Natural killer cell treated with Interleukin-12 subunit alpha and Interleukin-12 subunit beta and Interleukin-15 and Interleukin-18, amount 100 ng/mL, for 72 hours (primary cell): Measurements from ENCODE around the gene CEMIP. TPM values are rescaled to one million over a fixed set of nuclear protein-coding genes. Genes with fewer than 3 reads are reported as not detected.

Source experiments
- ATAC-seq, 2 donors: fragments of 150-1000 bp; cut with Tn5 transposase in 1 of 2; sonication (Bioruptor Pico), chemical (Tn5 transposase) in 1 of 2; 2 replicates each; pipeline ENCODE4 v1.10.0; 2021
- DNase-seq: peaks from one replicate; pipeline ENCODE4 v3.0.0; 2022; ENCODE audit warnings: low spot score
- H3K27ac Mint-ChIP-seq, 2 donors: 1 replicate in 1 of 2; 2 replicates in 1 of 2; pipeline ENCODE4 v1.8.0; 2022; ENCODE audit warnings: mixed read lengths in 2 of 2, mild to moderate bottlenecking in 1 of 2, moderate library complexity in 1 of 2
- H3K27me3 Mint-ChIP-seq, 2 donors: 1 replicate in 1 of 2; 2 replicates in 1 of 2; pipeline ENCODE4 v1.8.0; 2022; ENCODE audit warnings: mixed read lengths in 2 of 2
- H3K36me3 Mint-ChIP-seq: one replicate; pipeline ENCODE4 v1.8.0; 2022; ENCODE audit warnings: mixed read lengths
- H3K4me1 Mint-ChIP-seq, 2 donors: 1 replicate in 1 of 2; 2 replicates in 1 of 2; pipeline ENCODE4 v1.8.0; 2022; ENCODE audit warnings: low read depth in 2 of 2, mixed read lengths in 2 of 2, mild to moderate bottlenecking in 1 of 2
- H3K4me3 Mint-ChIP-seq: one replicate; pipeline ENCODE4 v1.8.0; 2022; ENCODE audit warnings: mixed read lengths
- H3K9me3 Mint-ChIP-seq: 2 replicates; pipeline ENCODE4 v1.8.0; 2022; ENCODE audit warnings: mixed read lengths
- total RNA-seq, 2 donors: library from RNA; stranded (reverse); gene quantifications; one replicate each; pipeline ENCODE4 v1.2.3, GENCODE V29; 2022

The CEMIP gene
- under 1 TPM; 0.19 to 0.50 TPM for total RNA-seq

- H3K4me1 Mint-ChIP-seq: no peaks in the 10 kb centered on the region
- peak; percentile 77 to 81 for ATAC-seq
Observed at GRCh38 chr15:80778964-80779657, at the start of gene CEMIP. CEMIP (plus strand) TSS chr15:80779370; CDS start chr15:80873880, 94,510 bp downstream.

DNA sequence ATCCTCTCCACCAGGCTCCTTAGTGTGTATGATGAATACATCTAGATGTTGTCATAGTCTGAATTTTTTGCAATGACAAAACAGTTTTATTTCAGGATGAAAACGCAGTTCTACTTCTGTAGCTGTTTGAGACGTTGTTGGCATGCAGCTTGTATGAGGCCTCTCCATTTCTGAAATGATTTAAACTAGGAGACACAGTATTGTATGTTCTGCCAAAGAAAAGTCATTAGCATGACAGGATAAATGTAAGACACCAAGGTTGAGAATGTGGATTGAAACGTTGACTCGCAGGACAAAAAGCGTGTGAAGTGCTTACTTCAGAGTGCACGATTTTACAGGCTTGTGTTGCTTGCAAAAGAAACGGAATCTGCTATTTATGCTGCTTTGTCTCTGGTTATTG is 48.8 kb upstream of the CEMIP start:
- no peaks in the 10 kb centered on the region for H3K4me1 Mint-ChIP-seq
- ATAC-seq: no peak
- no peaks in the 10 kb centered on the region for H3K27me3 Mint-ChIP-seq
- H3K36me3 Mint-ChIP-seq: no peaks in the 10 kb centered on the region
- no peak overlapping the region for H3K27ac Mint-ChIP-seq
- DNase-seq: no peak
- H3K9me3 Mint-ChIP-seq: no peaks in the 10 kb centered on the region
- H3K4me3 Mint-ChIP-seq: no peak overlapping the region

More at GRCh38 chr15:80778964-80779657, at the start of gene CEMIP:
- Mint-ChIP-seq H3K27ac (no peak within 1 kb of the TSS), H3K36me3 (no peaks in the 10 kb centered on the region), H3K4me3 (peak within 1 kb of the TSS; percentile 39), H3K27me3 (peaks cover 27 to 41% of the 10 kb centered on the region in 2 donors), H3K9me3 (no peaks in the 10 kb centered on the region)
- DNase-seq: no peak

GRCh38 chr15:80730926-80731325 is 48.2 kb upstream of the CEMIP start:
- Mint-ChIP-seq H3K9me3 (no peaks in the 10 kb centered on the region), H3K4me3 (no peak overlapping the region), H3K27ac (no peak overlapping the region), H3K27me3 (no peaks in the 10 kb centered on the region), H3K36me3 (no peaks in the 10 kb centered on the region), H3K4me1 (no peaks in the 10 kb centered on the region)
- no peak for DNase-seq
- no peak for ATAC-seq

DNA sequence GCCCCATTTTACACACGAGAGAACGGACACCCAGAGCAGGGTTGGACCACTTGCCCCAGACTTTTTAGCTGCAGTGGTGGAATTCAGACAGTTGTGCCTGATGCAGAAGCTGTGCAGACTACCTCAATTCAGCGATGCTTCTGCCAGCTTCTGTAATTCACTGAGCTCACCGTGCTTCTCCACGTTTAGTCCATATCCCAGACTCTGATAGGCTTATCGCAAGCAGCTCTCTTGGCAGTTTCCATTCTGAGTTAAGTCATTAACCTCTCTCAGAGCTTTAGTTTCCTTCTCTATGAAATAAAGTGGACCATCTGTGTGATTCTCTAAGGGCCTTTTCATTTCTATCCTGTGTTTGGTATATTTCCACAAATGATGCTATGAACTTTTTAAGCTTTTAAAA is 47.0 kb upstream of the CEMIP start:
- no peak for ATAC-seq
- H3K4me1 Mint-ChIP-seq: no peaks in the 10 kb centered on the region
- H3K36me3 Mint-ChIP-seq: no peaks in the 10 kb centered on the region
- no peak for DNase-seq
- H3K9me3 Mint-ChIP-seq: no peaks in the 10 kb centered on the region
- H3K27me3 Mint-ChIP-seq: no peaks in the 10 kb centered on the region
- H3K4me3 Mint-ChIP-seq: no peak overlapping the region
- no peak overlapping the region for H3K27ac Mint-ChIP-seq

DNA sequence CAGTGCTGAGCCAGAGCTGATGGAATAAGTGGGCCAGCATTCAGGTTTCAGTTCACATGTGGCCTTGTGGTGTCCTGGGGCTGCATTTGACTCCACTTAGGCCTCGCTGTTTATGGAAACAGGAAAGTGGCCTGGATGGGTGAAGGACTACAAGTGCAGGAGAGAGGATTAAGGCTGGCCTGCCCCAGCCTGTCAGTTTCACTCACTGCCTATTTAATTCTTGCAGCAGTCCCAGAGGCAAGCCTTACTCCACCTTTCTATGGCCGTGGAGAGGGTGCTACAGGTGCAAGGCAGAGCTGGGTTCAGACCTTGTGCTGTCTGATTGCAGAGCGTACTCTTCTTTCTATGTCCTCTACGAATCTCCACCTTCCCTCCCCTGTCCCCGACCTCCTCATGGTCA is 46.4 kb upstream of the CEMIP start:
- no peaks in the 10 kb centered on the region for H3K36me3 Mint-ChIP-seq
- H3K27me3 Mint-ChIP-seq: no peaks in the 10 kb centered on the region
- H3K4me3 Mint-ChIP-seq: no peak overlapping the region
- H3K9me3 Mint-ChIP-seq: no peaks in the 10 kb centered on the region
- ATAC-seq: no peak
- DNase-seq: no peak
- H3K27ac Mint-ChIP-seq: no peak overlapping the region
- no peaks in the 10 kb centered on the region for H3K4me1 Mint-ChIP-seq

DNA sequence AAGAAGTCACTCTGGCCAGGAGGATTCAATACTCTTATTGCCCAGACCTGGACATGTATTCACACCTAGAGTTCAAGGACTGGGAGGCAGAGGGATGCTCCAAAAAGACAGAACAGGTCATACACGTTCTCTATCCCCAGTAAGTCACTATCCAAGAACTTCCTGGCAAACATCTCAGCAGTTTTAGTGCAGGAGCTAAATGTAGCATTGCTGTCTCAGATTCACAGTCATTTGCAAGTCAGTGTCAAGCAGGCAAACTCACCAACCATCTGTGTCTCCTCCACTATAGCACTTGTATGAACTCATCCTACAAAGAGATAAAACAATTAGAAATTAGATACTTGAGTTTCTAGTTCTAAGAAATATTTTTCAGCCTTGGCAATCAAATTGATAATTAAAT is 45.7 kb upstream of the CEMIP start:
- DNase-seq (no peak), ATAC-seq (no peak)
- Mint-ChIP-seq H3K27me3 (no peaks in the 10 kb centered on the region), H3K4me1 (no peaks in the 10 kb centered on the region), H3K36me3 (no peaks in the 10 kb centered on the region), H3K27ac (no peak overlapping the region), H3K9me3 (no peaks in the 10 kb centered on the region), H3K4me3 (no peak overlapping the region)

- Mint-ChIP-seq H3K4me3 (no peak overlapping the region), H3K36me3 (no peaks in the 10 kb centered on the region), H3K9me3 (no peaks in the 10 kb centered on the region), H3K27ac (no peak overlapping the region), H3K27me3 (no peaks in the 10 kb centered on the region), H3K4me1 (no peaks in the 10 kb centered on the region)
- DNase-seq (no peak), ATAC-seq (no peak)
Observed at GRCh38 chr15:80735344-80735743, 43.8 kb upstream of the CEMIP start.

DNA sequence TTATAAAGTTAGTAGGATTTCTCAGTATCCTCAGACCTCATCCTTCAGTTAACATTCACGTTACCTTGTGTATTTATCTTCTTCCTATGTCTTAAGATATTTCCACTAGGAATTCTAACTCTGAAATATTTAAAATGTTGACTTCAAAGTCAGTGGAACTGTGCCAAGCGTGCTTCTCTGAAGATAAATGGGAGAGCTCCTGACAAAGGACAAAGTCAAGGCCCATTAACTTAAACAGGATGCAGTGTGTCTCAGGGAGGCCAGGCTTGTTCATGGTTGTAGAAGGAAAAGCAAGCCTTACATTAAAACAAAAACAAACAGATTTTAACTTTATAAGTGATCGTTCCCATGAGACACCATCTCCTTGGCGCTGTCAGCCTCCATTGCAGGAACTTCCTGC is 42.6 kb upstream of the CEMIP start:
- Mint-ChIP-seq H3K4me3 (no peak overlapping the region), H3K27ac (no peak overlapping the region), H3K9me3 (no peaks in the 10 kb centered on the region), H3K36me3 (no peaks in the 10 kb centered on the region), H3K4me1 (no peaks in the 10 kb centered on the region), H3K27me3 (no peaks in the 10 kb centered on the region)
- ATAC-seq: no peak
- DNase-seq: no peak

- Mint-ChIP-seq H3K9me3 (no peaks in the 10 kb centered on the region), H3K27ac (no peak overlapping the region), H3K36me3 (no peaks in the 10 kb centered on the region), H3K27me3 (no peaks in the 10 kb centered on the region), H3K4me1 (no peaks in the 10 kb centered on the region), H3K4me3 (no peak overlapping the region)
- ATAC-seq (no peak), DNase-seq (no peak)
Observed at GRCh38 chr15:80739919-80740318, 39.3 kb upstream of the CEMIP start.

GRCh38 chr15:80742081-80742480 is 37.1 kb upstream of the CEMIP start:
- Mint-ChIP-seq H3K9me3 (peaks cover 5% of the 10 kb centered on the region), H3K27ac (no peak overlapping the region), H3K4me1 (no peaks in the 10 kb centered on the region), H3K27me3 (no peaks in the 10 kb centered on the region), H3K36me3 (peaks cover 6% of the 10 kb centered on the region), H3K4me3 (no peak overlapping the region)
- ATAC-seq: no peak
- no peak for DNase-seq

GRCh38 chr15:80743189-80743833 is 35.9 kb upstream of the CEMIP start:
- no peaks in the 10 kb centered on the region for H3K27me3 Mint-ChIP-seq
- peaks cover 6% of the 10 kb centered on the region for H3K36me3 Mint-ChIP-seq
- DNase-seq (no peak), ATAC-seq (no peak)
- H3K9me3 Mint-ChIP-seq: peaks cover 5% of the 10 kb centered on the region
- no peak overlapping the region for H3K4me3 Mint-ChIP-seq
- H3K27ac Mint-ChIP-seq: no peak overlapping the region
- no peaks in the 10 kb centered on the region for H3K4me1 Mint-ChIP-seq

DNA sequence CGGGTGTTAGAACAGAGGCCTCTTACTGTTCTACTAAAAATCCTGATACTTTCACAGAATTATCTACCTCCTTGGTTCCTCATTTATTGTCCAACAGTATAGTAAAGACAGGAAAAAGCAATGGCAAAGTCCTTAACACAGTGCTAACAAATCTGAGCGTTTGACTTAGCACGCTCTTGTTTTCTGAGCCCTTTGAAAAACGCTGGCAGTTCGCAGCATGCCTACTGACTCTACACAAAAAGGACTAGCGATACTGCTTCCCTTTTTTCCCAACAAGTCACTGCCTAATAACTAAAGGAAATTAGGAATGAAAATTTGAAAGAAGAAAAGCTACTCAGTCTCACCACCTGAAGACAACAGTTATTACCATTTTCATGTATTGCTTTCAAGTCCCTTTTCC is 34.8 kb upstream of the CEMIP start:
- Mint-ChIP-seq H3K36me3 (peaks cover 6% of the 10 kb centered on the region), H3K4me1 (no peaks in the 10 kb centered on the region), H3K4me3 (no peak overlapping the region), H3K27ac (no peak overlapping the region), H3K9me3 (peaks cover 5% of the 10 kb centered on the region), H3K27me3 (no peaks in the 10 kb centered on the region)
- ATAC-seq (no peak), DNase-seq (no peak)

- Mint-ChIP-seq H3K27ac (no peak overlapping the region), H3K27me3 (no peaks in the 10 kb centered on the region), H3K9me3 (peaks cover 5% of the 10 kb centered on the region), H3K4me1 (no peaks in the 10 kb centered on the region), H3K4me3 (no peak overlapping the region), H3K36me3 (peaks cover 6% of the 10 kb centered on the region)
- no peak for DNase-seq
- no peak for ATAC-seq
Observed at GRCh38 chr15:80744826-80745225, 34.3 kb upstream of the CEMIP start.

- H3K27me3 Mint-ChIP-seq: no peaks in the 10 kb centered on the region
- H3K4me3 Mint-ChIP-seq: no peak overlapping the region
- H3K36me3 Mint-ChIP-seq: peaks cover 6% of the 10 kb centered on the region
- ATAC-seq: no peak
- no peaks in the 10 kb centered on the region for H3K4me1 Mint-ChIP-seq
- DNase-seq: no peak
- peaks cover 5% of the 10 kb centered on the region for H3K9me3 Mint-ChIP-seq
- no peak overlapping the region for H3K27ac Mint-ChIP-seq
Observed at GRCh38 chr15:80745888-80746287, 33.3 kb upstream of the CEMIP start.
